GM21447 (cell line): ENCODE data around the gene CYB5R3.

Experiments used
- ATAC-seq: cut with Tn5 transposase; IDR thresholded peaks from one replicate; pipeline ENCODE4 v1.9.1; 2021; ENCODE audit not compliant: unreplicated experiment

The CYB5R3 gene

GRCh38 chr22:42649246-42650099 lies at the start of gene CYB5R3:
CYB5R3 (minus strand) TSS chr22:42649392; CDS start chr22:42649315, 77 bp downstream.
- ATAC-seq, result peak; percentile 57

GRCh38 chr22:42697542-42698013 lies 48.4 kb upstream of the CYB5R3 start:
- no peak for ATAC-seq

DNA sequence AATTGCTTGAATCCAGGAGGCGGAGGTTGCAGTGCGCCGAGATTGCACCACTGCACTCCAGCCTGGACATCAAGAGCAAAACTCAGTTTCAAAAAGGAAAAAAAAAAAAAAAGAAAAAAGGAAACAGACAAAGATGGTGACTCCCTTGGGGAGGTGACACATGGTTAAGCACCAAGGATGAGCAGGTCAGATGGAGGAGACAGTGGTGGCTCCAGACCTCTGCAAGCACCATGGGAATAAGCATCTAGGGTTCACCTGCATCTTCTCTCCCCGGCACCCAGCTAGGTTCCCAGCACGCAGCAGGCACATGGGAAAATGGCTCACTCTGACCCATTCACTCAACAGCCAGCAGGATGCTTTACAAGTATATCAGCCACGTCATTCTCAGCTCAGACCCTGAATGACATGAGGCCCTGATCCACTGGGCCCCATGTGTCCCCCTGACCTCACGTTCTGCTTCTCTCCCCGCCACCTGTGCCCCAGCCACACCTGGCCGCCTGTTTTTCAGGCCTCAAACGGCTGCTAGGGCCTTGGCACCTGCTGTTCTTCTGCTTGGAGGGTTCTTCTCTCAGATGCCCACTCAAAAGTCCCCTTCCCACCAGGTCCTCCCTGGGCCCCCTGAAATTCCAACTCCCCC lies 47.3 kb upstream of the CYB5R3 start:
- ATAC-seq, result no peak

GRCh38 chr22:42695294-42695693 lies 46.1 kb upstream of the CYB5R3 start:
- ATAC-seq, result no peak

DNA sequence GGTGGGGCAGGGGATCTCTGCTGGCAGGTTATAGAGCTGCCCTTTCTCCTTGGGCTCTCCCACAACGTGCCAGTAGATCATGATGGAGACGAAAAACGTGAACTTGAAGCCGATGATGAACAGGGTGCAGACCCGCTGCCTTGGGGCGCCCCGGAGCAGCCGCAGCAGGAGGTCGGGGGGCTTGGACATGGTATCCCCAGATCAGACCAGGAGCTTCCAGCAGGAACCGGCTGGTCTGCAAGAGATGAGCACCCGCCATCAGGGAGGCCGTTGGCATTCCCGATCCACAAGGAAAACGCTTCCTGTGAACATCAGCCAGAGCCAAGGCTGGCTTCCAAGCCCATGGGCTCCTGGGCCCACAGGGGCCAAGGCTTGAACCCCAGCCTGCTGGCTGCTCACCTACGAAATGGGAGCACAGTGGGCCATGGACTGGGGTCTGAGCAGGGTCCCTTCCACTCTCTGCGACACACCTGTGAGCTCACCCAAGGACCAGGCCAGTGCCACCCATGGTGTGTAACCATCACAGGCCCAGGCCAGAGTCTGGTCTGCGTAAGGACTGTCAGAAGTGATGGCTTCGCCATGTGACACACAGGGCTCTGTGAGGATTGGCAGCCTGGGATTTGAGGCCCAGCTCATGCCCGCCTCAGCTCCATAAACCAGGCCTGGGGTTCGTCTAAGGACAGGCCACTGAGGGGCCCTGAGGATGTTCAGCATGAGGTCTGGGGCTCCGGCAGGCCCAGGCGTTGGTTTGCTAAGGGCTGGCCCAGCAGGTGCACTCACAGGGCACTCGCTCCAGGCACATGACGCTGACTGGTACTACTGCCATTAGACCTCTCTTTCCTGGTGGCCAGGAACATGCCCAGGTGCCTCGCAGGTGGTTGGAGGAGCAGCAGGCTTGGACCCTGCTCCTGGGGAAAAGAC lies 44.8 kb upstream of the CYB5R3 start:
- ATAC-seq, result no peak

DNA sequence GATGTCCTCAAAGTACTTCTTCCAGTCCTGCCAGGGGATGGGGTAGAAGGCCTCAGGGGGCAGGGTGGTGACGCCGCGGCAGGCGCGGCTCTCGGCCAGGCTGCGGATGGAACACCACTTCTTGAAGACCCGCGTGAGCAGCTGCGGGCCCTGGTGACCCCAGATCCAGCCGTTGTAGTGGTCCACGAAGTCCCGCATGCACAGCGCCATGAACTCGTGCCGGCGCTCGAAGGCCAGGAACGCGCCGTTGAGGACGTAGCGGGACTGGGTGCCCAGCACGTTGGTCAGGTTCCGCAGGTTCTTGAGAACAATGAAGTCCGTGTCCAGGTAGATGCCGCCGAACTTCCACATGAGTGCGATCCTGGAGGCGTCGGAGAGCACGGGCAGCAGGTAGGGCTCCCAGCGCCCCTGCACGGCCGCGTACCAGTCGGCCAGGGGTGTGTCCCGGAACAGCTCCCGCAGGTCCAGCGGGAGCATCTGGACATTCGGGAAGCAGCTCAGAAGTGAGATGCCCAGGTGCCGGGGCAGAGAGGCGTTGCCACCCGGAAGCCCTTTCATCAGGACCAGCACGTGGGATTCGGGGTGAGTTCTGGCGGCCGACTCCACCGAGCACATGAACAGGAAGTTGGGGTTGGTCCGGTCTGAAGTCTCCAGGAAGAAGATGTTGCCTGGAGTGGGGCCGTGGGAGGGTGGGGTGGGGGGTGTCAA lies 44.0 kb upstream of the CYB5R3 start:
- ATAC-seq, result no peak

GRCh38 chr22:42692239-42693054 lies 43.3 kb upstream of the CYB5R3 start:
- ATAC-seq, result no peak

DNA sequence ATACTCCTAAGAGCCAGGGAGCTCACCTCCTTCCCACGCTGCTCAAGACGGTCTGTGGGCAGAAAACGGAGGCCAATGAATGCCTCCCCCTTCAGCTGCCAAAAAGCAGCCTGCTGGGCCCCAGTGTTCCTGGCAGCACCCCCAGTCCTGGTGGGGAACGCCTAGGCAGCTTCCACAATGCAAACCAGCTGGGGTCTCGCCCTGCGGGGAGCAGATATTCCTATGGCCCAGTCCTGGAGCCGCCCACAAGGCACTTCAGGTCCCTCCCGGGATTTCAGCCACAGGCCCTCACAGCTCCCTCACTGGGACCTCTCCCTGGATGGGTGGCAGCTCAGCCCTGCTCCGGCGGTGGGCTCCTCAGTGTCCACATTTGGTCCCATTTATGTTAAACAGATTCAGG lies 42.2 kb upstream of the CYB5R3 start:
- no peak for ATAC-seq

GRCh38 chr22:42688241-42689211 lies 39.3 kb upstream of the CYB5R3 start:
- ATAC-seq, result no peak

DNA sequence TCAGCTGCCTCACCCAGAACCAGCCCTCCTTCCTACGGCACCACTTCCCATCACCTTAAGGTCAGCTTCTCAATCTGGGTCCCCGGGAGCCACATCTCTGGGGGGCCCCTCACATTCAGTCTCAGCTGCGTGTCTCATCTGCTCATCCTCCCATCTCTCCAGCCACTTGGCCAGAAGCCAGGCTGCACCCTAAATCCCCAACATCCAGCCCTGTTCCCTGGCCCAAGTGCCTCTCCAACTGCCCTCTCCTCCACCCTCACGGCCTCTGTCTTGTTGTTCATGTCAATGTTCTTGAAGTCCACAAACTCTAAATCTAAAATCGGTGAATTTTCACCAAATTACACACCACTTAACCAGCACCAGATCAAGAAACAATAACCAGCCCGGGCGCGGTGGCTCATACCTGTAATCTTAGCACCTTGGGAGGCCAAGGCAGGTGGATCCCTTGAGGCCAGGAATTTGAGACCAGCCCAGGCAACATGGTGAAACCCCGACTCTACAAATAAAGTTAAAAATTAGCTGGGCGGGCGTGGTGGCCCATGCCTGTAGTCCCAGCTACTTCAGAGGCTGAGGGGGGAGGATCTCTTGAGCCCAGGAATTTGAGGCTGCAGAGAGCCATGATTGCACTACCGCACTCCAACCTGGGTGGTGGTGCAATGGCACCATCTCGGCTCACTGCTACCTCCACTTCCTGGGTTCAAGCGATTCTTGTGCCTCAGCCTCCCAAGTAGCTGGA lies 37.7 kb upstream of the CYB5R3 start:
- no peak for ATAC-seq

- no peak for ATAC-seq
These were observed 36.9 kb upstream of the CYB5R3 start for GRCh38 chr22:42685941-42686653.

- ATAC-seq, result no peak
These were observed 35.4 kb upstream of the CYB5R3 start for GRCh38 chr22:42684462-42685195.

- ATAC-seq, result no peak
These were observed 34.5 kb upstream of the CYB5R3 start for GRCh38 chr22:42683578-42684283.

DNA sequence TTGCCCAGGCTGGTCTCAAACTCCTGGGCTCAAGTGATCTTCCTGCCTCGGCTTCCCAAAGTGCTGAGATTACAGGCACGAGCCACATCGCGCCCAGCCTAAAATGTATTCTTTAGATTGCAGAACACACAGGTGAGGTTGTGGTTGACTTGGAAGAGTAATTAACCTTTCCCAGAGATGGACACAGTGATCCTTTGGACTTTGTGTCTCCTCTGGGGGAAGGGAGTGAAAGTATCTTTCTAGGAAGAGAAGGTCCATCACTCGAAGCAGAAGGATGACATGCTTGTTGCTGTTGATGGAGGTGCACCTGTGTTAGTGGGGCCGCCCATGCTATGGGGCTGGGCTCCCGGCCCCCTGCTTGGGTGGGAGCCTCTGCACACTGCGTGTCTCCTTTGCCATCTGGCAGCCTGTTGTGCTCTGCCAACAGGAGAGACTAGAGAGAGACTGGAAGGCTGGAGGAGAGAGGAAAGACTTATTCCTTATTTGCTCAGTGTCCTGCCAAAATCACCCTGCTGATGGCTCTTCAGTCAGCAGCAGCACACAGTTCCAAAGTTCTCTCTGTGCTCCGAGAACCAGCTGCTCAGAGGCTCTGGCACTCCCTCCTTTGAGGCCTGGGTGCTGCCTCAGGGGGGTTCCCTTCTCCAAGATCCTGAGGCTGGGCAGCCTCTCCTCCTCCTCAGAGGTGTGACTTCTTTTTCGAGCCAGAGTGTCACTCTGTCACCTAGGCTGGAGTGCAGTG lies 33.1 kb upstream of the CYB5R3 start:
- ATAC-seq, result no peak

DNA sequence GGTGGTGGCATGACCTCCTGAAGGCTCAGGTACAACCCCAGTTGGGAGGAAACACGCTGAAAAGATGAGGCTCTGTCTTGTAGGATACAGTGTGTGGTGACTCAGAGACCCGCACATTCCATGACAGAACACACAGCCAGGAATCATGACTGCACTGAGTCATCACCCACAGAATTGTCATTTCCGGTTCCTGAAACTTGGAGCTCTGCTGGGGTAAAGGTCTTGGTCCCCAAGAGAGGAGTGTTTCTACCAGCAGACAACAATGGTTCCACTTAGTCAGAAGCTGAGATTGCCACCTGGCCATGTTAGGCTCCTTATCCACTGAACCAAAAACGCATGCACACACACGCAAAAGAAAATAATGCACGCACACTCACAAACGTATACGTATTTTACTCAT lies 31.5 kb upstream of the CYB5R3 start:
- ATAC-seq, result no peak
